ENCODE results near the gene MBD3L5.

MBD3L5 gene

GRCh38 chr19:7067716-7068115 is 37.3 kb downstream of the MBD3L5 start:
- H4K20me1 ChIP-seq (ENCODE audit: insufficient read depth, low read length): no peaks in the 10 kb centered on the region
- H3K4me3 ChIP-seq (ENCODE audit: low read depth, low read length, poor library complexity, severe bottlenecking): no peak overlapping the region
- no peak overlapping the region for H2AFZ ChIP-seq (ENCODE audit: low read length)
- peaks cover 11% of the 10 kb centered on the region for H3K79me2 ChIP-seq (ENCODE audit: insufficient read depth, low read length)
- H3K9ac ChIP-seq (ENCODE audit: low read length): no peak overlapping the region
- no peaks in the 10 kb centered on the region for H3F3A ChIP-seq (ENCODE audit: insufficient read depth, low read length)
- peaks cover 12% of the 10 kb centered on the region for H3K4me1 ChIP-seq (ENCODE audit: insufficient read depth, low read length, severe bottlenecking)
- peaks cover 16% of the 10 kb centered on the region for H3K36me3 ChIP-seq (ENCODE audit: insufficient read depth, low read length)
- no peak overlapping the region for H3K4me2 ChIP-seq (ENCODE audit: low read length)
- no peak overlapping the region for H3K27ac ChIP-seq (ENCODE audit: low read depth, low read length, poor library complexity, severe bottlenecking)
- no peaks in the 10 kb centered on the region for H3K27me3 ChIP-seq (ENCODE audit: insufficient read depth, low read length)
- no peak for TF ChIP-seq CTCF (IDR thresholded peaks at IDR 0.05; ENCODE audit: low read length)
- no peak for TF ChIP-seq EZH2 (IDR thresholded peaks at IDR 0.05; ENCODE audit: borderline replicate concordance, low read length)
- H3K9me2 ChIP-seq (ENCODE audit: low read depth, low read length): no peaks in the 10 kb centered on the region
- no peaks in the 10 kb centered on the region for H3K9me3 ChIP-seq (ENCODE audit: low read length)

- H3K27ac ChIP-seq (ENCODE audit: low read depth, low read length, poor library complexity, severe bottlenecking): no peak overlapping the region
- peak overlapping the region; percentile 26 for H3K4me2 ChIP-seq (ENCODE audit: low read length)
- H3K9ac ChIP-seq (ENCODE audit: low read length): no peak overlapping the region
- peak overlapping the region; percentile 56 for H2AFZ ChIP-seq (ENCODE audit: low read length)
- peaks cover 24% of the 10 kb centered on the region for H3K36me3 ChIP-seq (ENCODE audit: insufficient read depth, low read length)
- no peaks in the 10 kb centered on the region for H3K9me2 ChIP-seq (ENCODE audit: low read depth, low read length)
- H4K20me1 ChIP-seq (ENCODE audit: insufficient read depth, low read length): no peaks in the 10 kb centered on the region
- H3K79me2 ChIP-seq (ENCODE audit: insufficient read depth, low read length): peaks cover 11% of the 10 kb centered on the region
- H3K9me3 ChIP-seq (ENCODE audit: low read length): no peaks in the 10 kb centered on the region
- no peaks in the 10 kb centered on the region for H3K27me3 ChIP-seq (ENCODE audit: insufficient read depth, low read length)
- peaks cover 12% of the 10 kb centered on the region for H3K4me1 ChIP-seq (ENCODE audit: insufficient read depth, low read length, severe bottlenecking)
- TF ChIP-seq CTCF (IDR thresholded peaks at IDR 0.05; ENCODE audit: low read length) (no peak), EZH2 (IDR thresholded peaks at IDR 0.05; ENCODE audit: borderline replicate concordance, low read length) (no peak)
- H3K4me3 ChIP-seq (ENCODE audit: low read depth, low read length, poor library complexity, severe bottlenecking): peak overlapping the region; percentile 33
- no peaks in the 10 kb centered on the region for H3F3A ChIP-seq (ENCODE audit: insufficient read depth, low read length)
Observed at GRCh38 chr19:7068599-7068998, 38.2 kb downstream of the MBD3L5 start.

GRCh38 chr19:7069042-7069903 is 38.9 kb downstream of the MBD3L5 start, which contains the start of gene ZNF557:
TSS of gene ZNF557 (plus strand) at chr19:7069703. CDS start at chr19:7075075, 5,372 bp downstream.
- no peaks in the 10 kb centered on the region for H3K27me3 ChIP-seq (ENCODE audit: insufficient read depth, low read length)
- no peaks in the 10 kb centered on the region for H3K9me3 ChIP-seq (ENCODE audit: low read length)
- peak within 1 kb of the TSS; percentile 80 for H3K27ac ChIP-seq (ENCODE audit: low read depth, low read length, poor library complexity, severe bottlenecking)
- peaks cover 12% of the 10 kb centered on the region for H3K4me1 ChIP-seq (ENCODE audit: insufficient read depth, low read length, severe bottlenecking)
- no peaks in the 10 kb centered on the region for H3F3A ChIP-seq (ENCODE audit: insufficient read depth, low read length)
- peak within 1 kb of the TSS; percentile 91 for H3K4me3 ChIP-seq (ENCODE audit: low read depth, low read length, poor library complexity, severe bottlenecking)
- no peaks in the 10 kb centered on the region for H4K20me1 ChIP-seq (ENCODE audit: insufficient read depth, low read length)
- H3K9me2 ChIP-seq (ENCODE audit: low read depth, low read length): no peaks in the 10 kb centered on the region
- H3K36me3 ChIP-seq (ENCODE audit: insufficient read depth, low read length): peaks cover 31% of the 10 kb centered on the region
- H3K4me2 ChIP-seq (ENCODE audit: low read length): peak within 1 kb of the TSS; percentile 80
- peak within 1 kb of the TSS; percentile 85 for H3K9ac ChIP-seq (ENCODE audit: low read length)
- TF ChIP-seq EZH2 (IDR thresholded peaks at IDR 0.05; ENCODE audit: borderline replicate concordance, low read length): no peak
- TF ChIP-seq CTCF (IDR thresholded peaks at IDR 0.05; ENCODE audit: low read length): no peak
- H2AFZ ChIP-seq (ENCODE audit: low read length): peak within 1 kb of the TSS; percentile 56
- H3K79me2 ChIP-seq (ENCODE audit: insufficient read depth, low read length): peaks cover 11% of the 10 kb centered on the region

Data from OCI-LY1 (cell line).